NB4 (cell line): ENCODE measurements around the gene LEMD3.
"Not testable (repeated sequence)": the region's sequence is repeated elsewhere in the genome, so short reads cannot be mapped to it uniquely, and the experiment has no call there.

Experiments used
- DNase-seq: peaks from one replicate; pipeline ENCODE4 v3.0.0; 2010; ENCODE audit warnings: low read depth
- H3K4me3 ChIP-seq: one replicate; pipeline ENCODE4 v1.5.1; 2011; ENCODE audit warnings: mild to moderate bottlenecking, low read depth, low read length, moderate library complexity
- CTCF ChIP-seq: IDR thresholded peaks from one replicate; pipeline ENCODE4 v1.5.1; 2012; ENCODE audit warnings: low read depth, low read length
- MAX ChIP-seq: IDR thresholded peaks from 2 replicates; pipeline ENCODE4 v1.6.1; 2011; ENCODE audit warnings: low read depth, low read length
- MYC ChIP-seq: IDR thresholded peaks from 2 replicates; pipeline ENCODE4 v1.6.1; 2011; ENCODE audit warnings: low read depth, low read length
- POLR2A ChIP-seq: IDR thresholded peaks from 2 replicates; pipeline ENCODE4 v1.6.1; 2011; ENCODE audit warnings: mild to moderate bottlenecking; ENCODE audit not compliant: insufficient read length; ENCODE audit errors: extremely low read depth

The LEMD3 gene

GRCh38 chr12:65278576-65279368 lies 109.4 kb downstream of the LEMD3 start, which contains the start of gene MSRB3:
MSRB3 (plus strand) TSS chr12:65278683; CDS start chr12:65308580, 29,897 bp downstream.
- TF ChIP-seq CTCF (peak; percentile 23), MYC (no peak)
- H3K4me3 ChIP-seq: peak within 1 kb of the TSS; percentile 84
- peak; percentile 80 for DNase-seq

GRCh38 chr12:65279369-65280112 lies 110.2 kb downstream of the LEMD3 start:
- peak overlapping the region; percentile 84 for H3K4me3 ChIP-seq
- TF ChIP-seq MYC (no peak), POLR2A (no peak), MAX (no peak), CTCF (no peak)
- no peak for DNase-seq

GRCh38 chr12:65280306-65280705 lies 110.9 kb downstream of the LEMD3 start:
- peak; percentile 77 for DNase-seq
- peak overlapping the region; percentile 84 for H3K4me3 ChIP-seq
- TF ChIP-seq MYC (no peak), CTCF (no peak), POLR2A (no peak), MAX (no peak)

- DNase-seq: peak; percentile 36
- H3K4me3 ChIP-seq: no peak overlapping the region
- TF ChIP-seq CTCF: no peak
- no peak for TF ChIP-seq POLR2A
- TF ChIP-seq MAX: no peak
- TF ChIP-seq MYC: no peak
Measured at GRCh38 chr12:65282840-65283239, 113.5 kb downstream of the LEMD3 start.

GRCh38 chr12:65285532-65285931 lies 116.1 kb downstream of the LEMD3 start:
- H3K4me3 ChIP-seq, DNase-seq: not testable (repeated sequence)

GRCh38 chr12:65287426-65287825 lies 118.0 kb downstream of the LEMD3 start:
- peak; percentile 37 for DNase-seq
- TF ChIP-seq MYC: no peak
- no peak for TF ChIP-seq MAX
- no peak for TF ChIP-seq CTCF
- no peak for TF ChIP-seq POLR2A
- no peak overlapping the region for H3K4me3 ChIP-seq
